Dedifferentiated amniotic fluid mesenchymal stem cell (primary cell): ENCODE results near the gene TBX10.
A peak's percentile ranks its signal among the peaks of the same experiment; 100 is the strongest.
"Not testable (repeated sequence)": the region's sequence is repeated elsewhere in the genome, so short reads cannot be mapped to it uniquely, and the experiment has no call there.

Experiments used
- DNase-seq: peaks from one replicate; pipeline ENCODE4 v3.0.0-alpha.2; 2016; ENCODE audit errors: extremely low spot score

TBX10 gene

DNA sequence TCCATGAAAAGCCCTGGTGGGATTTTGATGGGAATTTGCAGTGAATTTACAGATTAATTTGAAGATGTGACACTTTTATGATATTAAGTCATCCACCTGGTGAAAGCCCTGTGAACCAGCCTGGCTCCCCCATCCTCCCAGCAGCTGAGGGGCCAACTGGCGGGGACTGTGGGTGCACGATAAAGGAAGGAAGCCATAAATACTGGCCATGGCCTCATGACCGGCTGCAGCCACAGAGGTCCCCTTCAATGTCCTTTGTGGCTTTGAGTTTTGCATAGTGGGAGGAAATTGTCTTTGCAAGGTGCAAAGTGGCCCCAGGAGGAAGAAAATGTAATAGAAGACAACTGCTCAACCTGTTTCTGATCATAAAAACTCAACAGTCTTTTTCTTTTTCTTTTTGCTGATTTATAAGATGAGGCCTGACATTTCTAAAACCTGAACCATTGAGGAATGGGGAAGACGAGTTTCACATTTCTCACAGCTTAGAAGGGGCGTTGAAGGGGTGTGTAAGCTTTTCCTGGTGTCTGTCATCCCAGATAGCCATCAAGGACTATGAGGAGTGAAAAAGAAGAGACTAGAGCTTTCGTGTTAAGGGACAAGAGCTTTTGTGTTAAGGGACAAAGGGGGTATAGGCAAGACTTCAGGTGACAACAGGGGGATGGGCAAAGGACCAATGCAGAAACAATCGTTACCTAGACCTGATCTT, 39.1 kb downstream of the TBX10 start:
- DNase-seq: no peak

DNA sequence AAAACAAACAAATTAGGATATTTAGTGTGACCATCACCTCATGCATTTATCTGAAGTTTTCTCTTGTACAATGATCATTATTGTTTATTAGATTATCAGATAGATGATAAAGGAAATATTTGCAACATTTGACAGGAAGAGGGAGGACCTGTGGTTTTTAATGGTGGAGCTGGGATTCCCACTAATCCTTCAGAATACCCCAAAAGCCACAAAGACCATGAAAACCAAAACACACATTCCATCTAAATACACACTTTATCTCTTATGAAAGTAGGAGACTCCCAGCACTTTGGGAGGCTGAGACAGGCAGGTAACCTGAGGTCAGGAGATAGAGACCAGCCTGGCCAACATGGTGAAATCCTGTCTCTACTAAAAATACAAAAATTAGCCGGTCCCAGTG, 40.4 kb downstream of the TBX10 start:
- DNase-seq: no peak

DNA sequence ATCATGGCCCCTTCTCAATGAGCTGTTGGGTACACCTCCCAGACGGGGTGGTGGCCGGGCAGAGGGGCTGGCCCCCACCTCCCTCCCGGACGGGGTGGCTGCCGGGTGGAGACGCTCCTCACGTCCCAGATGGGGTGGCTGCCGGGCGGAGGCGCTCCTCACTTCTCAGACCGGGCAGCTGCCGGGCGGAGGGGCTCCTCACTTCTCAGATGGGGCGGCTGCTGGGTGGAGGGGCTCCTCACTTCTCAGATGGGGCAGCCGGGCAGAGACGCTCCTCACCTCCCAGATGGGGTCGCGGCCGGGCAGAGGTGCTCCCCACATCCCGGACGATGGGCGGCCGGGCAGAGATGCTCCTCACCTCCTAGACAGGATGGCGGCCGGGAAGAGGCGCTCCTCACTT, 41.6 kb downstream of the TBX10 start:
- DNase-seq: not testable (repeated sequence)

DNA sequence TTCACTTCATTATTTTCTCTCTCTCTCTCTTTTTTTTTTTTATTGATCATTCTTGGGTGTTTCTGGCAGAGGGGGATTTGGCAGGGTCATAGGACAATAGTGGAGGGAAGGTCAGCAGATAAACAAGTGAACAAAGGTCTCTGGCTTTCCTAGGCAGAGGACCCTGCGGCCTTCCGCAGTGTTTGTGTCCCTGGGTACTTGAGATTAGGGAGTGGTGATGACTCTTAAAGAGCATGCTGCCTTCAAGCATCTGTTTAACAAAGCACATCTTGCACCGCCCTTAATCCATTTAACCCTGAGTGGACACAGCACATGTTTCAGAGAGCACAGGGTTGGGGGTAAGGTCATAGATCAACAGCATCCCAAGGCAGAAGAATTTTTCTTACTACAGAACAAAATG, 42.1 kb downstream of the TBX10 start:
- DNase-seq: not testable (repeated sequence)

DNA sequence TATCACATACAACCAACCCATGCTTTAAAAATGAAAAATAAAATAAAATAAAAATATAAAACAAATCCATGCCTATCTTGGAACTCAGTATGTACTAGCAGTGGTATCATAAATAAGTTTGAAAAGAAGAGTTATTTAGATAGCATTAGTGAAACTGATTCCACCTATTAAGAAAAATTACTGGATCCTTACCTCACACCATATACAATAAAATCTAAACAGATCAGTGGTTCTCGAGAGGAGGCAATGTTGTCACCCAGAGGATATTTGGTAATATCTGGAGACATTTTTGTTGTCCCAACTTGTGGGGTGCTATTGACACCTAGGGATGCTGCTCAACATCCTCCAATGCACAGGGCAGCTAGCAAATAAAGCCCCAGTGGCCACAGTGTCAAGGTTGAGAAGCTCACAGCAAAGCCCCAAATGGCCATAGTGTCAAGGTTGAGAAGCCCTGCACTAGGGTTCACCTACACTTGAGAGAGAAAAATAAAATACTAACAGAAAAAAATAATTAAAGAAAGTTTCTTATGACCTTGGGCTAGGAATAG, 42.7 kb downstream of the TBX10 start:
- no peak for DNase-seq

DNA sequence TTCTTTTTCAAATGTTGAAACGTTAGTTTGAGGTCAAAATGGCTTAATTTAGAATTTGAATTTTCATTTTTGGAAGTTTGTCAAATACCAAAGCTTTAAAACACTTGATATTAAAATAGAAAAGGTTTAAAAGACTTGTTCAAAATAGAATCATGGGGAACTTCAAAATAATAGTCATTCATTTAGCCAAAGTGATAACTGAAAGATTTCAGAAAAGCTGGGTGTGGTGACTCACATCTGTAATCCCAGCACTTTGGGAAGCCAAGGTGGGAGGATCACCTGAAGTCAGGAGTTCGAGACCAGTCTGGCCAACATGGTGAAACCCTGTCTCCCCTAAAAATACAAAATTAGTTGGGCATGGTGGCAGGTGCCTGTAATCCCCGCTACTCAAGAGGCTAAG, 45.1 kb downstream of the TBX10 start:
- no peak for DNase-seq

DNA sequence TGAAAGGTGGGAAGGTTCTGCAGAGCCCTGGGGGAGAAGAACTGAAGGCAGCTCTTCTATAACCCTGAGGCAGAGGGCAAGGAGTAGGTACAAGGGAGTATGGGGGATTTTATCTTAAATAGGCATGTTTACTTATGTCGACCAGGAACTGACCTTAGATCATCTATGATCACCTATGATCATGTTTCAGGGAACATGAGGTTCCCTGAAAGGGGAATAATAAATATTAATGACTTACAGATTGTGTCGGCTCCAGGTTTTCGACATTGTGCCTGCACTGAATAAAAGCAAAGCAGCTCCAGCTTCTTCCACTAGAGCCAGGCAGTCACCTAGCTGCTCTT, 46.0 kb downstream of the TBX10 start:
- DNase-seq: no peak

DNA sequence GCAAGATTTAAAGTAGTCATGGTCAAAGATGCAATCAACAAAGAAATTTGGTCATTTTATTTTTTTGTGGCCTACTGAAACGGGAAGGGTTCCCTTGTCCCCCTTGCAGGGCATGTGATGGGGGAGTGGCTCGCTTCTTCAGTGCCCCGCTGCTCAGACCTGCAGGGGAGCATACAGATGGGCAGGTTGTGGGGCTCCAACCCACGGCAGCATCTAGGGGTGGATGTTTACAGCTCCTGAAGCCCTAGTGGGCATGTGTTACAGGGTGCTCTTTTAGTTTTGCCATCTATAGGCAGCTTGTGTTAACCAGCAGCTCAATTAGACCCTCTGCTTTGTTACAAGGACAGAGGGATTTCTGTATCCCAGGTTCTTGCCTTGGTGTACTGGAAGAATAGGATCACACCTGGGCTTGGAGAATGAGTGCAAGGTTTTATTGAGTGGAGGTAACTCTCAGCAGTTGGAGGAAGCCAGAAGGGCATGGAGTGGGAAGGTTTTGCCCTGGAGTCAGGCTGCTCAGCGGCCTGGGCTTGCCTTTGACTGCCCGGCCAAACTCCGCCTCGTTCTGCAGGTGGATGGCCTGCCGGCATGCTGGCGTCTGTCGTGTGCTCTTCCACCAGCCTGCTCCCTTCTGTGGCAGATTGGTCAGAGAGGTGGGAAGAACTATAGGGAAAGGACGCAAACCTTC, 46.5 kb downstream of the TBX10 start:
- DNase-seq: no peak

DNA sequence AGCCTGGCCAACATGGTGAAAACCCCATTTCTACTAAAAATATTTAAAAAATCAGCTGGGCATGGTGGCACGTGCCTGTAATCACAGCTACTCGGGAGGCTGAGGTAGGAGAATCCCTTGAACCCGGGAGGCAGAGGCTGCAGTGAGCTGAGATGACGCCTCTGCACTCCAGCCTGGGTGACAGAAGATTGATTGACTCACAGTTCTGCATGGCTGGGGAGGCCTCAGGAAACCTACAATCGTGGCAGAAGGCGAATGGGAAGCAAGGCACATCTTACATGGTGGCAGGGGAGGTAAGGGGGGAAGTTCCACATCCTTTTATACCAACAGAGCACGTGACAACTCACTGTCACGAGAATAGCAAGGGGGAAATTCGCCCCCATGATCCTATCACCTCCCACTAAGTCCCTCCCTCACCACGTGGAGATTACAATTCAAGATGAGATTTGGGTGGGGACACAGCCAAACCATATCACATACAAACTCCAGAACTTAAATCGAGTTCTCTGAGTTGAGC, 50.6 kb downstream of the TBX10 start:
- DNase-seq: not testable (repeated sequence)

DNA sequence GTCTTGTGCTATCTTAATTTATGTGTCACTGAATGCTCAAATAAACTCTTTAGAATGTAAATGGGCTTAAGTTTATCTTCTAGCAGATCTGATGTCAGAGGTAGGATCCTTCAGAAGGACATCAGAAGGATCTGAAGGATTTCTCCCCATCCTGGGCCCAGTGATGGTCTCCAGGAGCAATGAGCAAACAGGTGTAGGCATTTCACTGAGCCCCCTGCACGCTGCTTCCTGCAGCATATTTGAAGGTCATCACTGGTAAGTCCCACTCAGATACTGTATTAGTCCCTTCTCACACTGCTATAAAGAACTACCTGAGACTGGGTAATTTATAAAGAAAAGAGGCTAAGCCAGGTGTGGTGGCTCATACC, 51.4 kb downstream of the TBX10 start:
- DNase-seq: no peak

DNA sequence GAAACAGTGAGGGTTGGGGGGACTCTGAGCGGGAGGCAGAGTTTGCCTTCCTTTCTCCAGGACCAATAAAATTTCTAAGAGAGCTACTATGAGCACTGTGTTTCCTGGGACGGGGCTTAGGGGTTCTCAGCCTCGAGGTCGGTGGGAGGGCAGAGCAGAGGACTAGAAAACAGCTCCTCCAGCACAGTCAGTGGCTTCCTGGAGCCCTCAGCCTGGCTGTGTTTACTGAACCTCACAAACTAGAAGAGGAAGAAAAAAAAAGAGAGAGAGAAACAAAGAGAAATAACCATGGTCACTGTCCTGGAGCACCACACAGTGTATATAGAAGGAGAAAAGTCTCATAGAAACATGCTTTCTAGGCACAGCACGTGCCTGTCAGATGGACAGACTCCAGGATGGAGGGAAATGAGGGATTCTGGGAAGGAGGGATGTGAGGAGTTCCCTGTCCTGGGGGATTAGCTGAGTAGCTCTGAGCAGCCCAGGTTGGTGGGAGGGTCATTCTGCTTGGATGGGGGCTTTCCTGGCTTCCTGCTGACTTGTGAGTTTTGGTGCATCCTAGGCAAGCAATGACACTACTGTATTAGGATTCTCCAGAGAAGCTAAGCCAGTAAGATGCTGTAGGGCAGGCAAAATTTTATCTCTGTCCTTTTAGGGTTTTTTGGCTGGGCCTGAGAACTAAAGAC, 52.9 kb downstream of the TBX10 start:
- no peak for DNase-seq

DNA sequence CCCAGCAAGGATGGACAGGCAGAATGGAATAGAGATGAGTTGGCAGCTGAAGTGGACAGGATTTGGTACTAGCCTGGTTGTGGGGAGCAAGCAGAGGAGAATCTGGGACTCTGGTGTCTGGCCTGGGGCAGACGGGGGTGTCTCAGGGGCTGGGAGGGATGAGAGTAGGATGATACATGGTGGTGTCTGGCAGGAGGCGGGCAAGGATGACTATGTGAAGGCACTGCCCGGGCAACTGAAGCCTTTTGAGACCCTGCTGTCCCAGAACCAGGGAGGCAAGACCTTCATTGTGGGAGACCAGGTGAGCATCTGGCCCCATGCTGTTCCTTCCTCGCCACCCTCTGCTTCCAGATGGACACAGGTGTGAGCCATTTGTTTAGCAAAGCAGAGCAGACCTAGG, 53.7 kb downstream of the TBX10 start:
- DNase-seq: no peak

DNA sequence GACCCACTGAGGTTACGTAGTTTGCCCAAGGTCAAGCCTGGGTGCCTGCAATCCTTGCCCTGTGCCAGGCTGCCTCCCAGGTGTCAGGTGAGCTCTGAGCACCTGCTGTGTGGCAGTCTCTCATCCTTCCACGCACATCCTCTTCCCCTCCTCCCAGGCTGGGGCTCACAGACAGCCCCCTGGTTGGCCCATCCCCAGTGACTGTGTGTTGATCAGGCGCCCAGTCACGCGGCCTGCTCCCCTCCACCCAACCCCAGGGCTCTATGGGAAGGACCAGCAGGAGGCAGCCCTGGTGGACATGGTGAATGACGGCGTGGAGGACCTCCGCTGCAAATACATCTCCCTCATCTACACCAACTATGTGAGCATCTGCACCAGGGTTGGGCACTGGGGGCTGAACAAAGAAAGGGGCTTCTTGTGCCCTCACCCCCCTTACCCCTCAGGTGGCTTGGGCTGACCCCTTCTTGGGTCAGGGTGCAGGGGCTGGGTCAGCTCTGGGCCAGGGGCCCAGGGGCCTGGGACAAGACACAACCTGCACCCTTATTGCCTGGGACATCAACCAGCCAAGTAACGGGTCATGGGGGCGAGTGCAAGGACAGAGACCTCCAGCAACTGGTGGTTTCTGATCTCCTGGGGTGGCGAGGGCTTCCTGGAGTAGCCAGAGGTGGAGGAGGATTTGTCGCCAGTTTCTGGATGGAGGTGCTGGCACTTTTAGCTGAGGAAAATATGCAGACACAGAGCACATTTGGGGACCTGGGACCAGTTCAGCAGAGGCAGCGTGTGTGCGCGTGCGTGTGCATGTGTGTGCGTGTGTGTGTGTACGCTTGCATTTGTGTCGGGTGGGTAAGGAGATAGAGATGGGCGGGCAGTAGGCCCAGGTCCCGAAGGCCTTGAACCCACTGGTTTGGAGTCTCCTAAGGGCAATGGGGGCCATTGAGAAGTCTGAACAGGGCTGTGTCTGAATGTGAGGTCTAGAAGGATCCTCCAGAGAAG, 54.4 kb downstream of the TBX10 start:
- no peak for DNase-seq

DNA sequence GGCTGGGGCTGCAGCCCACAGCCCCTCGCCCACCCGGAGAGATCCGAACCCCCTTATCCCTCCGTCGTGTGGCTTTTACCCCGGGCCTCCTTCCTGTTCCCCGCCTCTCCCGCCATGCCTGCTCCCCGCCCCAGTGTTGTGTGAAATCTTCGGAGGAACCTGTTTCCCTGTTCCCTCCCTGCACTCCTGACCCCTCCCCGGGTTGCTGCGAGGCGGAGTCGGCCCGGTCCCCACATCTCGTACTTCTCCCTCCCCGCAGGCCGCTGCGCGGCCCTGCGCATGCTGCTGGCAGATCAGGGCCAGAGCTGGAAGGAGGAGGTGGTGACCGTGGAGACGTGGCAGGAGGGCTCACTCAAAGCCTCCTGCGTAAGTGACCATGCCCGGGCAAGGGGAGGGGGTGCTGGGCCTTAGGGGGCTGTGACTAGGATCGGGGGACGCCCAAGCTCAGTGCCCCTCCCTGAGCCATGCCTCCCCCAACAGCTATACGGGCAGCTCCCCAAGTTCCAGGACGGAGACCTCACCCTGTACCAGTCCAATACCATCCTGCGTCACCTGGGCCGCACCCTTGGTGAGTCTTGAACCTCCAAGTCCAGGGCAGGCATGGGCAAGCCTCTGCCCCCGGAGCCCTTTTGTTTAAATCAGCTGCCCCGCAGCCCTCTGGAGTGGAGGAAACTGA, 55.2 kb downstream of the TBX10 start:
- peak; percentile 22 for DNase-seq

DNA sequence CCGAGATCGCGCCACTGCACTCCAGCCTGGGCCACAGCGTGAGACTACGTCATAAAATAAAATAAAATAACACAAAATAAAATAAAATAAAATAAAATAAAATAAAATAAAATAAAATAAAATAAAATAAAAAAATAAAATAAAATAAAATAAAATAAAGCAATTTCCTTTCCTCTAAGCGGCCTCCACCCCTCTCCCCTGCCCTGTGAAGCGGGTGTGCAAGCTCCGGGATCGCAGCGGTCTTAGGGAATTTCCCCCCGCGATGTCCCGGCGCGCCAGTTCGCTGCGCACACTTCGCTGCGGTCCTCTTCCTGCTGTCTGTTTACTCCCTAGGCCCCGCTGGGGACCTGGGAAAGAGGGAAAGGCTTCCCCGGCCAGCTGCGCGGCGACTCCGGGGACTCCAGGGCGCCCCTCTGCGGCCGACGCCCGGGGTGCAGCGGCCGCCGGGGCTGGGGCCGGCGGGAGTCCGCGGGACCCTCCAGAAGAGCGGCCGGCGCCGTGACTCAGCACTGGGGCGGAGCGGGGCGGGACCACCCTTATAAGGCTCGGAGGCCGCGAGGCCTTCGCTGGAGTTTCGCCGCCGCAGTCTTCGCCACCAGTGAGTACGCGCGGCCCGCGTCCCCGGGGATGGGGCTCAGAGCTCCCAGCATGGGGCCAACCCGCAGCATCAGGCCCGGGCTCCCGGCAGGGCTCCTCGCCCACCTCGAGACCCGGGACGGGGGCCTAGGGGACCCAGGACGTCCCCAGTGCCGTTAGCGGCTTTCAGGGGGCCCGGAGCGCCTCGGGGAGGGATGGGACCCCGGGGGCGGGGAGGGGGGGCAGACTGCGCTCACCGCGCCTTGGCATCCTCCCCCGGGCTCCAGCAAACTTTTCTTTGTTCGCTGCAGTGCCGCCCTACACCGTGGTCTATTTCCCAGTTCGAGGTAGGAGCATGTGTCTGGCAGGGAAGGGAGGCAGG, 56.0 kb downstream of the TBX10 start, which contains the start of gene GSTP1:
GSTP1 (plus strand) TSS at position 566 of the 958 bp plus-strand sequence; CDS start at position 598, 32 bp downstream.
- DNase-seq: peak; percentile 84

DNA sequence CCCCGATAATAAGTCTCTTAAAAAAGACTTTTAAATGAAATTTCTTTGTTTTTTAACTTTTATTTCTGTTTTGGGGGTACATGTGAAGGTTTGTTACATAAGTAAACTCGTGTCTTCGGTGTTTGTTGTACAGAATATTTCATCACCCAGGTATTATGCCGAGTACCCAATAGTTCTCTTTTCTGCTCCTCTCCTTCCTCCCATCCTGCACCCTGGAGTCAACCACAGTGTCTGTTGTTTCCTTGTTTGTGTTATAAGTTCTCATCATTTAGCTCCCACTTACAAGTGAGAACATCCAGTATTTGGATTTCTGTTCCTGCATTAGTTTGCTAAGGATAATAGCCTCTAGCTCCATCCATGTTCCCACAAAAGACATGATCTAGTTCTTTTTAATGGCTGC, 57.6 kb downstream of the TBX10 start:
- DNase-seq: no peak

DNA sequence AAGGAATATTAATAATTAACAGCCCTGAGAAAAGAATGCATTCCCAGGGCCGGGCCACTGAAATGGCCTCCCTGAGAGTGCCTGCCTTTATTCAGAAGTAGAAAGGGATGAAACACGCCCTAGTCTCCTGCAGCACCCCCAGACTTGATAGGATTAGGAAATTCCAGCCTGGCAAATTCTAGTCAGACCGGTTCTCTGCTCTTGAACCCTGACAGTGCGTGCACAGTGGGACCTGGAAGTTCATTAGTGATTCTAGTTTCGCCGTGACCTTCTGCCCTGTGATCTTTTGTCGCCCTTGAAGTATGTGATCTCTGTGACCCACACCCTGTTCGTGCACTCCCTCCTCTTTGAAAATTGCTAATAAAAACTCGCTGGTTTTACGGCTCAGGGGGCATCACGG, 58.1 kb downstream of the TBX10 start:
- DNase-seq: no peak
